ENCODE results near the gene CTDNEP1. TPM values are rescaled to one million over a fixed set of nuclear protein-coding genes. Genes with fewer than 3 reads are reported as not detected.

The CTDNEP1 gene
- total RNA-seq, 1 donor from 2014 or later, result 103 TPM

DNA sequence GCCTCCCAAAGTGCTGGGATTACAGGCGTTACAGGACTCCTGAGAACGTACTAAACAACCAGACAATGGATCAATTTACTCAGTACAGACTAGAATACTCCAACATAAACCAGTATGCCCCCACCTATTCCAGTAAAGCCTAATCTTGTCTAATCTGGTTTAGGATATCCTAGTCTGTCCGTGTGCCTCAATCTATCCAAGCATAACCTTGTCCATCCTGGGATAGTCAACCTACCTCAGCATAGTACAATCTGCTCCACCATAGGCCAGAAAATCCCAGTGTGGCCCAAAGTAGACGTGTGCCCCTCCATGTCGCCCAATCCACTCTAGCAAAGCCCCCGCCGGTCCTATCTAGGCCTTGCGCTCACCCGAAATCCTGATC lies 17.8 kb downstream of the CTDNEP1 start:
- peak overlapping the region; percentile 76 for H3K27ac ChIP-seq (ENCODE audit: low read depth, low read length)
- H3K27me3 ChIP-seq (ENCODE audit: insufficient read depth, low read length), result no peaks in the 10 kb centered on the region
- peaks cover 33% of the 10 kb centered on the region for H3K4me1 ChIP-seq (ENCODE audit: insufficient read depth, low read length)
- FAIRE-seq (no peak), DNase-seq (ENCODE audit: low read depth) (peak; percentile 35)
- H3K36me3 Mint-ChIP-seq (ENCODE audit: low read depth, unreplicated experiment), result peaks cover 23% of the 10 kb centered on the region
- H3K4me2 ChIP-seq (ENCODE audit: low read length), result peak overlapping the region; percentile 91
- peak overlapping the region; percentile 95 for H3K4me3 Mint-ChIP-seq (ENCODE audit: unreplicated experiment)
- peaks cover 38% of the 10 kb centered on the region for H3K4me1 Mint-ChIP-seq (ENCODE audit: low read depth, unreplicated experiment)
- peaks cover 62% of the 10 kb centered on the region for H4K20me1 ChIP-seq (ENCODE audit: insufficient read depth, low read length)
- no peaks in the 10 kb centered on the region for H3K27me3 Mint-ChIP-seq (ENCODE audit: low read depth, unreplicated experiment)
- peaks cover 92% of the 10 kb centered on the region for H3K79me2 ChIP-seq (ENCODE audit: insufficient read depth, low read length)
- H3K27ac Mint-ChIP-seq (ENCODE audit: unreplicated experiment), result peak overlapping the region; percentile 96
- peak overlapping the region; percentile 92 for H3K9ac ChIP-seq (ENCODE audit: low read length)
- H3K36me3 ChIP-seq (ENCODE audit: insufficient read depth, low read length), result peaks cover 20% of the 10 kb centered on the region
- H2AFZ ChIP-seq (ENCODE audit: low read depth, low read length), result no peak overlapping the region
- TF ChIP-seq, protein P1, sequence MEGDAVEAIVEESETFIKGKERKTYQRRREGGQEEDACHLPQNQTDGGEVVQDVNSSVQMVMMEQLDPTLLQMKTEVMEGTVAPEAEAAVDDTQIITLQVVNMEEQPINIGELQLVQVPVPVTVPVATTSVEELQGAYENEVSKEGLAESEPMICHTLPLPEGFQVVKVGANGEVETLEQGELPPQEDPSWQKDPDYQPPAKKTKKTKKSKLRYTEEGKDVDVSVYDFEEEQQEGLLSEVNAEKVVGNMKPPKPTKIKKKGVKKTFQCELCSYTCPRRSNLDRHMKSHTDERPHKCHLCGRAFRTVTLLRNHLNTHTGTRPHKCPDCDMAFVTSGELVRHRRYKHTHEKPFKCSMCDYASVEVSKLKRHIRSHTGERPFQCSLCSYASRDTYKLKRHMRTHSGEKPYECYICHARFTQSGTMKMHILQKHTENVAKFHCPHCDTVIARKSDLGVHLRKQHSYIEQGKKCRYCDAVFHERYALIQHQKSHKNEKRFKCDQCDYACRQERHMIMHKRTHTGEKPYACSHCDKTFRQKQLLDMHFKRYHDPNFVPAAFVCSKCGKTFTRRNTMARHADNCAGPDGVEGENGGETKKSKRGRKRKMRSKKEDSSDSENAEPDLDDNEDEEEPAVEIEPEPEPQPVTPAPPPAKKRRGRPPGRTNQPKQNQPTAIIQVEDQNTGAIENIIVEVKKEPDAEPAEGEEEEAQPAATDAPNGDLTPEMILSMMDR (IDR thresholded peaks at IDR 0.05; ENCODE audit: insufficient read depth, low read depth, low read length), result no peak
- no peak for TF ChIP-seq EZH2 (IDR thresholded peaks at IDR 0.05; ENCODE audit: insufficient read depth, low read length)
- H3K4me3 ChIP-seq (ENCODE audit: insufficient read depth, low read depth, low read length), result peak overlapping the region; percentile 79
- H3K9me3 Mint-ChIP-seq (ENCODE audit: unreplicated experiment), result peaks cover 1% of the 10 kb centered on the region
- H3K9me3 ChIP-seq (ENCODE audit: insufficient read depth, low read depth, low read length), result no peaks in the 10 kb centered on the region

DNA sequence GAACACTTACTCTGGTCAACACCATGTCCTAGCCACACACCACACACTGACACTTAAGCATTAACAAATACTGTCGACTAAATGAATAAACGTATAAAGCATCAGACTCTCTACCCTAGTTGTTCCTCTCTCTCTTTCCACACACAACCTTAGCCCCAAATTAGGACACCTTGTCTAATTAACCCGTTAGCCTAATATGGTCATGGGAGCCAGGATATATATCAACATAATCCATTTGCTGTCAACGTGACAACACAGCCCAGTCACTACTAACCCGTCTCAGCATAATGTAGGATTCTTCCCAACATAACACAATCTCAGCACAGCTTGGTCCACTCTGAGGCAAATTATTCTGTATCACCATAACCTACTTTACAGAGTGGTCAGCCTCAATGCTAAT lies 19.4 kb downstream of the CTDNEP1 start:
- peak; percentile 17 for FAIRE-seq
- H3K27ac Mint-ChIP-seq (ENCODE audit: unreplicated experiment), result peak overlapping the region; percentile 56

DNA sequence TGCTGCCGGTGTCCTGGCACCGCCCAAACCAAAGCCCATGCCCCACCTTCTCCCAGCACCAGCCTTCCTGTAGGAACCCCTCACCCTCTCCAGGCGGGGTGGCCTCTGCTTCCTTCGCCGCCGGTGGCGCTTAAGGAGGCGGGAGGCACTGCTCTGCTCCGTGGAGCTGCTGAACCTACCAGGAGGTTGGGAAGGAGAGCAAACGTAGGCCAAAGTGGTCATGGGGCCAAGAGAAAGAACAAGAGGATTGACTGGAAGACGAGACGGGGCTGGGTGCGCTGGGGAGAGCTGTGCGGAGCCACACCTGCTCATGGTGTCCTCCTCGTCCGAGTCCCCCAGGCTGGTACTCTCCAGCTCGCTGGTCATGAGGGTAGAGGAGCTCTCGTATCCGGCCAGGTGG lies 22.0 kb downstream of the CTDNEP1 start:
- no peaks in the 10 kb centered on the region for H3K27me3 Mint-ChIP-seq (ENCODE audit: low read depth, unreplicated experiment)
- peaks cover 1% of the 10 kb centered on the region for H3K9me3 Mint-ChIP-seq (ENCODE audit: unreplicated experiment)
- H3K36me3 Mint-ChIP-seq (ENCODE audit: low read depth, unreplicated experiment), result peaks cover 19% of the 10 kb centered on the region
- H3K27me3 ChIP-seq (ENCODE audit: insufficient read depth, low read length), result no peaks in the 10 kb centered on the region
- no peak overlapping the region for H3K4me3 Mint-ChIP-seq (ENCODE audit: unreplicated experiment)
- H3K27ac ChIP-seq (ENCODE audit: low read depth, low read length), result no peak overlapping the region
- TF ChIP-seq EZH2 (IDR thresholded peaks at IDR 0.05; ENCODE audit: insufficient read depth, low read length), result no peak
- TF ChIP-seq, protein P1 (IDR thresholded peaks at IDR 0.05; ENCODE audit: insufficient read depth, low read depth, low read length), result no peak
- no peak overlapping the region for H3K9ac ChIP-seq (ENCODE audit: low read length)
- peaks cover 7% of the 10 kb centered on the region for H3K4me1 ChIP-seq (ENCODE audit: insufficient read depth, low read length)
- H4K20me1 ChIP-seq (ENCODE audit: insufficient read depth, low read length), result peaks cover 60% of the 10 kb centered on the region
- H3K36me3 ChIP-seq (ENCODE audit: insufficient read depth, low read length), result peaks cover 3% of the 10 kb centered on the region
- FAIRE-seq (no peak), DNase-seq (ENCODE audit: low read depth) (no peak)
- no peak overlapping the region for H3K4me3 ChIP-seq (ENCODE audit: insufficient read depth, low read depth, low read length)
- no peak overlapping the region for H2AFZ ChIP-seq (ENCODE audit: low read depth, low read length)
- peaks cover 17% of the 10 kb centered on the region for H3K4me1 Mint-ChIP-seq (ENCODE audit: low read depth, unreplicated experiment)
- H3K4me2 ChIP-seq (ENCODE audit: low read length), result no peak overlapping the region
- no peak overlapping the region for H3K27ac Mint-ChIP-seq (ENCODE audit: unreplicated experiment)
- H3K9me3 ChIP-seq (ENCODE audit: insufficient read depth, low read depth, low read length), result no peaks in the 10 kb centered on the region
- peaks cover 60% of the 10 kb centered on the region for H3K79me2 ChIP-seq (ENCODE audit: insufficient read depth, low read length)

More for the DNA sequence above, 19.4 kb downstream of the CTDNEP1 start:
- no peak for DNase-seq (ENCODE audit: low read depth)
- Histone ChIP-seq H3K4me2 (ENCODE audit: low read length) (peak overlapping the region; percentile 91), H3K27ac (ENCODE audit: low read depth, low read length) (no peak overlapping the region), H3K79me2 (ENCODE audit: insufficient read depth, low read length) (peaks cover 85% of the 10 kb centered on the region), H3K9me3 (ENCODE audit: insufficient read depth, low read depth, low read length) (no peaks in the 10 kb centered on the region), H2AFZ (ENCODE audit: low read depth, low read length) (no peak overlapping the region), H4K20me1 (ENCODE audit: insufficient read depth, low read length) (peaks cover 72% of the 10 kb centered on the region), H3K4me1 (ENCODE audit: insufficient read depth, low read length) (peaks cover 28% of the 10 kb centered on the region), H3K27me3 (ENCODE audit: insufficient read depth, low read length) (no peaks in the 10 kb centered on the region), H3K4me3 (ENCODE audit: insufficient read depth, low read depth, low read length) (peak overlapping the region; percentile 27), H3K9ac (ENCODE audit: low read length) (no peak overlapping the region), H3K36me3 (ENCODE audit: insufficient read depth, low read length) (peaks cover 22% of the 10 kb centered on the region)
- H3K36me3 Mint-ChIP-seq (ENCODE audit: low read depth, unreplicated experiment), result peaks cover 30% of the 10 kb centered on the region
- H3K9me3 Mint-ChIP-seq (ENCODE audit: unreplicated experiment), result peaks cover 1% of the 10 kb centered on the region
- H3K4me3 Mint-ChIP-seq (ENCODE audit: unreplicated experiment), result peak overlapping the region; percentile 60
- no peak for TF ChIP-seq EZH2 (IDR thresholded peaks at IDR 0.05; ENCODE audit: insufficient read depth, low read length)
- TF ChIP-seq, protein P1 (IDR thresholded peaks at IDR 0.05; ENCODE audit: insufficient read depth, low read depth, low read length), result no peak
- peaks cover 41% of the 10 kb centered on the region for H3K4me1 Mint-ChIP-seq (ENCODE audit: low read depth, unreplicated experiment)
- no peaks in the 10 kb centered on the region for H3K27me3 Mint-ChIP-seq (ENCODE audit: low read depth, unreplicated experiment)

Data from astrocyte (in vitro differentiated cells and primary cell).